ENCODE data around the gene EIF4H. TPM values are rescaled to one million over a fixed set of nuclear protein-coding genes. Genes with fewer than 3 reads are reported as not detected.

The EIF4H gene
- total RNA-seq, 1 experiment from 2014 or later = 384 TPM

- H3K79me2 ChIP-seq (ENCODE audit: insufficient read depth, low read length) = peaks cover 78% of the 10 kb centered on the region
- BruUV-seq (replicated peaks) = no TSS peak
- CTCF ChIA-PET = no interaction called here
- no peak overlapping the region for H3K9ac ChIP-seq (ENCODE audit: low read length)
- H3K4me1 ChIP-seq (ENCODE audit: control insufficient read depth in 1 of 2, insufficient read depth in 2 of 2, low read length in 2 of 2) = peaks cover 63 to 88% of the 10 kb centered on the region in 2 experiments
- no peaks in the 10 kb centered on the region for H3K9me2 ChIP-seq (ENCODE audit: insufficient read depth)
- H3K27me3 ChIP-seq (ENCODE audit: insufficient read depth, low read length) = no peaks in the 10 kb centered on the region
- no peak for TF ChIP-seq RAD21 (IDR thresholded peaks at IDR 0.05; ENCODE audit: low read depth)
- TF ChIP-seq ZFX (IDR thresholded peaks at IDR 0.05) = no peak
- no peak for TF ChIP-seq TCF7L2 (IDR thresholded peaks at IDR 0.05; ENCODE audit: borderline replicate concordance, extremely low read depth, insufficient read depth, insufficient read length)
- TF ChIP-seq, protein P1, sequence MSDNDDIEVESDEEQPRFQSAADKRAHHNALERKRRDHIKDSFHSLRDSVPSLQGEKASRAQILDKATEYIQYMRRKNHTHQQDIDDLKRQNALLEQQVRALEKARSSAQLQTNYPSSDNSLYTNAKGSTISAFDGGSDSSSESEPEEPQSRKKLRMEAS (IDR thresholded peaks at IDR 0.05) = no peak
- TF ChIP-seq EZH2 (IDR thresholded peaks at IDR 0.05) = no peak
- H3K4me3 ChIP-seq (replicated peaks in 1 of 2; ENCODE audit: low read depth in 1 of 2, low read length in 2 of 2) = no peak overlapping the region
- RAD21 ChIA-PET (ENCODE audit: low non-redundant PET in 1 of 2, low total read pairs in 2 of 2, uncharacterized antibody in 2 of 2, unreplicated experiment in 2 of 2) = no interaction called here
- intact Hi-C loops (cut with micrococcal nuclease) = no loop called here
- no peak for DNase-seq (ENCODE audit: low read depth, low spot score)
- POLR2A ChIA-PET = no interaction called here
- no peak for ATAC-seq
- H2AFZ ChIP-seq (ENCODE audit: low read depth, low read length, poor library complexity, severe bottlenecking) = no peak overlapping the region
- H3K4me2 ChIP-seq (ENCODE audit: low read length) = peak overlapping the region; percentile 91; the same call in 1 of the 2 replicates
- H4K20me1 ChIP-seq (ENCODE audit: insufficient read depth) = peaks cover 53% of the 10 kb centered on the region; the same call in 1 of the 2 replicates
- peaks cover 2 to 41% of the 10 kb centered on the region in 2 experiments; a peak in 1 of 4 replicates for H3K36me3 ChIP-seq (ENCODE audit: control insufficient read depth in 1 of 2, insufficient read depth in 2 of 2, low read length in 2 of 2)
- no peak overlapping the region for H3K27ac ChIP-seq (ENCODE audit: low read depth, low read length)
- H3K9me3 ChIP-seq (ENCODE audit: control insufficient read depth in 1 of 2, insufficient read depth in 1 of 2, low read depth in 1 of 2, low read length in 2 of 2) = no peaks in the 10 kb centered on the region
Observed at GRCh38 chr7:74176555-74176954, 2.4 kb downstream of the EIF4H start.

GRCh38 chr7:74178632-74179031 lies 4.5 kb downstream of the EIF4H start:
- ATAC-seq (no peak), DNase-seq (ENCODE audit: low read depth, low spot score) (no peak)
- POLR2A ChIA-PET = no interaction called here
- no TSS peak for BruUV-seq (replicated peaks)
- H3K27ac ChIP-seq (ENCODE audit: low read depth, low read length) = no peak overlapping the region
- no peaks in the 10 kb centered on the region for H3K27me3 ChIP-seq (ENCODE audit: insufficient read depth, low read length)
- no peaks in the 10 kb centered on the region for H3K9me3 ChIP-seq (ENCODE audit: control insufficient read depth in 1 of 2, insufficient read depth in 1 of 2, low read depth in 1 of 2, low read length in 2 of 2)
- intact Hi-C loops (cut with micrococcal nuclease) = no loop called here
- peaks cover 96% of the 10 kb centered on the region for H3K79me2 ChIP-seq (ENCODE audit: insufficient read depth, low read length)
- TF ChIP-seq EZH2 (IDR thresholded peaks at IDR 0.05) (no peak), ATF3 (IDR thresholded peaks at IDR 0.05) (no peak), EZH2phosphoT487 (IDR thresholded peaks at IDR 0.05; ENCODE audit: borderline replicate concordance) (no peak), ZNF274 (IDR thresholded peaks at IDR 0.05; ENCODE audit: low read depth, low read length) (no peak), FOSL1 (IDR thresholded peaks at IDR 0.05; ENCODE audit: low read depth) (no peak), POLR2AphosphoS5 (IDR thresholded peaks at IDR 0.05; ENCODE audit: low read depth, low read length) (no peak), CEBPB (IDR thresholded peaks at IDR 0.05; ENCODE audit: low read depth) (no peak), SP1 (IDR thresholded peaks at IDR 0.05; ENCODE audit: low read depth) (no peak), ZFX (IDR thresholded peaks at IDR 0.05) (no peak)
- TF ChIP-seq, protein P2, sequence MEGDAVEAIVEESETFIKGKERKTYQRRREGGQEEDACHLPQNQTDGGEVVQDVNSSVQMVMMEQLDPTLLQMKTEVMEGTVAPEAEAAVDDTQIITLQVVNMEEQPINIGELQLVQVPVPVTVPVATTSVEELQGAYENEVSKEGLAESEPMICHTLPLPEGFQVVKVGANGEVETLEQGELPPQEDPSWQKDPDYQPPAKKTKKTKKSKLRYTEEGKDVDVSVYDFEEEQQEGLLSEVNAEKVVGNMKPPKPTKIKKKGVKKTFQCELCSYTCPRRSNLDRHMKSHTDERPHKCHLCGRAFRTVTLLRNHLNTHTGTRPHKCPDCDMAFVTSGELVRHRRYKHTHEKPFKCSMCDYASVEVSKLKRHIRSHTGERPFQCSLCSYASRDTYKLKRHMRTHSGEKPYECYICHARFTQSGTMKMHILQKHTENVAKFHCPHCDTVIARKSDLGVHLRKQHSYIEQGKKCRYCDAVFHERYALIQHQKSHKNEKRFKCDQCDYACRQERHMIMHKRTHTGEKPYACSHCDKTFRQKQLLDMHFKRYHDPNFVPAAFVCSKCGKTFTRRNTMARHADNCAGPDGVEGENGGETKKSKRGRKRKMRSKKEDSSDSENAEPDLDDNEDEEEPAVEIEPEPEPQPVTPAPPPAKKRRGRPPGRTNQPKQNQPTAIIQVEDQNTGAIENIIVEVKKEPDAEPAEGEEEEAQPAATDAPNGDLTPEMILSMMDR (IDR thresholded peaks at IDR 0.05 in 2 of 3, conservative IDR thresholded peaks at IDR 0.05 in 1 of 3; ENCODE audit: borderline replicate concordance in 1 of 3, insufficient read depth in 1 of 3, low read depth in 2 of 3, low read length in 2 of 3) = no peak
- TF ChIP-seq, protein P1 (IDR thresholded peaks at IDR 0.05) = no peak
- H4K20me1 ChIP-seq (ENCODE audit: insufficient read depth) = peaks cover 73% of the 10 kb centered on the region; the same call in 1 of the 2 replicates
- H3K9me2 ChIP-seq (ENCODE audit: insufficient read depth) = no peaks in the 10 kb centered on the region
- no peak overlapping the region for H3K9ac ChIP-seq (ENCODE audit: low read length)
- peaks cover 68 to 90% of the 10 kb centered on the region in 2 experiments for H3K4me1 ChIP-seq (ENCODE audit: control insufficient read depth in 1 of 2, insufficient read depth in 2 of 2, low read length in 2 of 2)
- H3K4me2 ChIP-seq (ENCODE audit: low read length) = peak overlapping the region; percentile 19; the same call in 1 of the 2 replicates
- RAD21 ChIA-PET (ENCODE audit: low non-redundant PET in 1 of 2, low total read pairs in 2 of 2, uncharacterized antibody in 2 of 2, unreplicated experiment in 2 of 2) = interaction anchor here in 1 of 2 experiments (0.6 kb wide), 1 partner anchor 11 kb away, joined by 4 read pairs; no protein-coding TSS in a partner anchor
- CTCF ChIA-PET = no interaction called here
- H2AFZ ChIP-seq (ENCODE audit: low read depth, low read length, poor library complexity, severe bottlenecking) = no peak overlapping the region
- H3K36me3 ChIP-seq (ENCODE audit: control insufficient read depth in 1 of 2, insufficient read depth in 2 of 2, low read length in 2 of 2) = peaks cover 2 to 48% of the 10 kb centered on the region in 2 experiments; a peak in 1 of 4 replicates
- H3K4me3 ChIP-seq (replicated peaks in 1 of 2; ENCODE audit: low read depth in 1 of 2, low read length in 2 of 2) = no peak overlapping the region

Measured in HCT116 (cell line).